ENCODE data around the gene TM9SF2.
"Not testable (repeated sequence)": the region's sequence is repeated elsewhere in the genome, so short reads cannot be mapped to it uniquely, and the experiment has no call there.

TM9SF2 gene

DNA sequence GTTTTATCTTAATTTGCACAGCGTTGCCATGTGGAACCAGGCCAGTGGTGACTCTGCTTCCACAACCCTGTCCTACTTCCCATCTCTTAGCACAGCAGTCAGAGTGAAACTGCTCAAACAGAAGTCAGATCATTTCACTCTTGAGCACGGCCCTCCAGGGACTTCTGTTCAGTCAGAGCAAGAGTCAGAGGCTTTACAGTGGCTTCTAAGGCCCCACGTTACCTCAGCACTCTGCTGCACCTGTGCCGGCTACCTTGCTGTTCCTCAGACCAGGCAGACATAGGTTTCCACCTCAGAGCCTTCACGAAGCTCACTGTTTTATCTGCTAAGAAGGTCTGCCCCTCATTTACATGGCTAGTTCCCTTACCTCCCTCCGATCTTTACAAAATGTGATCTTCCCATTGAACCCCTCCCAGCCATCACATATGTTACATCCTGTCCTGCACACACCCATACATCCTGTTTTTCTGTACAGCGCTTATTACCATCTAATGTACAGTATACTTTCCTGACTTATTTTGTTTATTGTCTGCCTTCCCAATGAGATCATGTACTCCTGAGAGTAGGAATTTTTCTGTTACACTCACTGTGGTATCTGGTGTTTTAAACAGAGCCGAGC, 41.6 kb downstream of the TM9SF2 start:
- no peak for DNase-seq (ENCODE audit: low read depth)

DNA sequence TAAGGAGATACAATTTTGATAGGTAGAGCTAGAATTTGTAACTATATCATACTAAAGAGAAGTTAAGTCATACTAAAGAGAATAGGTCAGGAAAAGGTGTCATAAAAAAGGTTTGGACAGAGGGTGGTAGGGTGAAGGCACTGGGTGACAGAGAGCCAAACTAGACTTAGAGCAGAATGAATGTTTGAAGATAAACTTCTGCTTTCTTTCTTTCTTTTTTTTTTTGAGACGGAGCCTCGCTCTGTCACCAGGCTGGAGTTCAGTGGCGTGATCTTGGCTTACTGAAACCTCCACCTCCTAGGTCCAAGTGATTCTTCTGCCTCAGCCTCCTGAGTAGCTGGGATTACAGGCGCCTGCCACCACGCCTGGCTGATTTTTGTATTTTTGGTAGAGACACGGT, 44.1 kb downstream of the TM9SF2 start:
- no peak for DNase-seq (ENCODE audit: low read depth)

- DNase-seq (ENCODE audit: low read depth) = no peak
Measured at GRCh38 chr13:99545979-99546378, 44.7 kb downstream of the TM9SF2 start.

- no peak for DNase-seq (ENCODE audit: low read depth)
Measured at GRCh38 chr13:99546878-99547277, 45.6 kb downstream of the TM9SF2 start.

GRCh38 chr13:99548448-99548847, 47.2 kb downstream of the TM9SF2 start:
- DNase-seq (ENCODE audit: low read depth) = no peak

DNA sequence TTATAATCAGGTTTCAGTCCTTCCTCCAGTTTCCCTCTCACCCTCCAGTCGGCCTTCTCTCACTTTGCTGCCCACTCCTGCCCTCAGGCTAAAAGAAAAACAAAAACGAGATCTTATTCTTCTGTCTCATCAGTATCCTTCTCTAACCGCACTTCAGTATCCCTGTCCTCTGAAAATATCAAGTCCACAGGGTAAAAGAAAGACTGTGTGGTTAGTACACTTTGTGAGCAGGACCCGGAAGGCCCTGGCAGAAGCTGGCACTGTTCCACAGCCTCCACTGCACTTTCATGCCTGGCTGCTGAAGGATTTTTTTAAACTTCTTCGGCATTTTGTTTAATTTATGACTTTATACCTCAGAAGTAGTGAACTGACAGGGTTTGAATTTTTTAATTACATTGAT, 51.8 kb downstream of the TM9SF2 start:
- no peak for DNase-seq (ENCODE audit: low read depth)

GRCh38 chr13:99555149-99555548, 53.9 kb downstream of the TM9SF2 start:
- DNase-seq (ENCODE audit: low read depth) = no peak

- DNase-seq (ENCODE audit: low read depth) = no peak
Measured at GRCh38 chr13:99556867-99557443, 55.7 kb downstream of the TM9SF2 start.

DNA sequence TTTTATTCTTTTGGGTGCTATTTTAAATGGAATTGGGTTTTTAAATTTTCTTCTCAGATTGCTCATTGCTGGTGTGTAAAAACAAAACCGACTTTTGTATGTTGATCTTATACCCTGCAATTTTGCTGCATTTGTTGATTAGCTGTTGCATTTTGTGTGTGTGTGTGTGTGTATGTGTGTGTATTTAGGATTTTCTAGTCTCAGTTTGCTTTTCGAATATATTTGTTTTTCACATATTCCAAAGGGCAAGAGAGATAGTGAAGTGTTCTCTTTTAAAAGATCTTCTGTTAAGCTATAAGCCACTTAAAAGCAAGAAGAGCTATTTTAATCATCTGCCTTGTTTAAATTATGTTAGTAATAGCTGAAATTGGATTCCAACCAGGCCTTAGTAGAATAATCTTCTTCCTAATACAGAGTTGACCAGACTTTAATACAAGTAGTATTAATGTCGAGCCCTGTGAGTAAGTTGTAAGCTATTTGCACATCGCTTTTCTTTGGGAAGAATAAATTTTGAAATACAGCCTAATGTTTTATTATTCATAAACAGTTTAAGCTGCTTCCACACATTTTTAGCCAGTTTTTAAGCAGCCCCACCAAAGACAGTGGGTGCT, 57.4 kb downstream of the TM9SF2 start:
- no peak for DNase-seq (ENCODE audit: low read depth)

GRCh38 chr13:99559560-99559959, 58.3 kb downstream of the TM9SF2 start:
- no peak for DNase-seq (ENCODE audit: low read depth)

- DNase-seq (ENCODE audit: low read depth) = no peak
Measured at GRCh38 chr13:99563404-99563803, 62.1 kb downstream of the TM9SF2 start.

- no peak for DNase-seq (ENCODE audit: low read depth)
Measured at GRCh38 chr13:99564386-99564785, 63.1 kb downstream of the TM9SF2 start.

GRCh38 chr13:99565478-99566124, 64.3 kb downstream of the TM9SF2 start:
- no peak for DNase-seq (ENCODE audit: low read depth)

GRCh38 chr13:99566125-99567083, 65.1 kb downstream of the TM9SF2 start:
- DNase-seq (ENCODE audit: low read depth) = no peak

DNA sequence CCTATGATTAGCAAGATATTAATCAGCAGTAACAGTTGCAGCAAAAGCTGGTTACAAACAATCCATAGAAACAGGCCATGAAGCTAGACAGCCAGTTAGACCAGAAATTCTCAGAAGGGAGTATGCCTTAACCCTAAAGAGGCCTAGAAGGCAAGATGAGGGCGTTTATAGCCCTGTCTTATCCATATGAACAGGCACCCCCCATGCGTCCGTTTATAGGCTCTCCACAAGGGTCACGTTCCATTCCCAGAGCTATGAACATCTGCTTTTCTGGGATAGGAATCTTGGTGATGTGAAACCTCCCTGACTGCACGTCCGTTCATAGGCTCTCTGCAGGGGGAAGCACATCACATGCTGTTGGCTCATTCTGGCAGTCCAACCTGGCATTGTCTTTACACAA, 67.6 kb downstream of the TM9SF2 start:
- not testable (repeated sequence) for DNase-seq (ENCODE audit: low read depth)

GRCh38 chr13:99572131-99572530, 70.9 kb downstream of the TM9SF2 start:
- no peak for DNase-seq (ENCODE audit: low read depth)

DNA sequence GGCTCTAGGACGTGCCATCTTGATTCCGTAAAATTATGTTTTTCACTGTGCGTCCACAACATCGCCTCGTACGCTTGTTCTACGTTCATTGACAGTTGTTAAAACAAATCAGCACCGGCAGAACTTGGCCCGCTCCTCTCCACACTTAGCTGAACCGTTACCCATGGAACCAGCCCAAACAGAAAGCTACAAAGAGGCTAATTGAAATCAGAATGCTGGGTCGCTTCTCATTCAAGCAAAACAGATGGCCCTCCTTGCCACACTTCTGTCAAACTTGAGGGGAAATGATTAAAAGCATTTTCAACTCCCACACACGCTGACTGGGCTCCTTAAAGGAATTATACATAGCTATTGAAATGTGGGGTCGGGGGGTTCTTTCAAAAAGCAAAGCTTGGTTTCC, 71.6 kb downstream of the TM9SF2 start:
- DNase-seq (ENCODE audit: low read depth) = no peak

- no peak for DNase-seq (ENCODE audit: low read depth)
Measured at GRCh38 chr13:99575376-99576120, 74.3 kb downstream of the TM9SF2 start.

GRCh38 chr13:99577934-99578917, 77.0 kb downstream of the TM9SF2 start:
- no peak for DNase-seq (ENCODE audit: low read depth)

Measured in GM04504 (cell line).